ENCODE results near the gene DONSON.

The DONSON gene

DNA sequence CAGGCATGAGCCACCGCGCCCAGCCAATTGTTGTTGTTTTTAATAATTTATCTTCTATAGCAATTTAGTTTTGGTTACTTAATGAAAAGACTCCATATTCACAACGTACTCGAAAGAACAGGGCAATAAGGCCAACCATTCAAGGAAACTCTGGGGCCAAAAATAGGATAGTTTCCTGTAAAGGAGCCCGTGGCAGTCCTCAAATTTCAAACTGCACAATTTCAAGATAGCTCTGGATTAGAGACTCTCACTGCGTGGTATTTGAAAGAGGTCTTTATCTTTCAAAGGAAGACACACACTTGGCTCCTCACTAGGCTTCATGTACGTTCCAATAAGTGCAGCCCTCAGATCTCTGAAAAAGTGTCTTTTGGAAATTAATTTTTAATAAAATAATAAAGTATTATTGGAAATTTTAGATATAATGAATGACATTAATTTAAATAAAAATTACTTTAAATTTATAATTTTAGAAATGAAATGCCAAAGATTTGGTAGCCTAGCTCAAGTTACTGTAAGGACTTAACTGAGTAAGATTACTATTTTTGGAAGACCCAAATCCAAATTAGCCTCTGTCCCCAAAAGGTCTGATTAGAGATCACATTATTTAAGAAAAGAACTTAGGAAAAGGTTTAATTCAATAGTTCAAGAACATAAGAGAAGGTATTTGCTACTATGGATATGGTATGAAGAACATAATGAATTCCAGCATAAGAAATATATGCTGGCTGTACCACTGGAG lies 22.7 kb upstream of the DONSON start:
- Histone ChIP-seq H2AFZ (ENCODE audit: low read depth, low read length) (no peak overlapping the region), H3K4me2 (ENCODE audit: insufficient read depth, low read length) (no peak overlapping the region), H3K4me3 (ENCODE audit: low read depth in 1 of 2, low read length in 2 of 2) (no peak overlapping the region), H3K4me1 (ENCODE audit: insufficient read depth, low read length) (no peaks in the 10 kb centered on the region), H3K36me3 (ENCODE audit: insufficient read depth, low read length) (peaks cover 26% of the 10 kb centered on the region), H3K9ac (ENCODE audit: low read depth, low read length) (no peak overlapping the region), H3K9me3 (ENCODE audit: insufficient read depth, low read length, severe bottlenecking) (no peaks in the 10 kb centered on the region), H3K79me2 (ENCODE audit: insufficient read depth, low read length) (no peaks in the 10 kb centered on the region), H4K20me1 (ENCODE audit: insufficient read depth, low read length) (no peaks in the 10 kb centered on the region), H3K27me3 (ENCODE audit: insufficient read depth, low read length, poor library complexity) (no peaks in the 10 kb centered on the region), H3K27ac (ENCODE audit: low read length) (no peak overlapping the region)
- ATAC-seq (ENCODE audit: insufficient read depth, low read depth) (no peak), DNase-seq (no peak)
- TF ChIP-seq EZH2 (IDR thresholded peaks at IDR 0.05; ENCODE audit: borderline replicate concordance, low read depth, low read length, severe bottlenecking), result no peak
- TF ChIP-seq, protein P1, sequence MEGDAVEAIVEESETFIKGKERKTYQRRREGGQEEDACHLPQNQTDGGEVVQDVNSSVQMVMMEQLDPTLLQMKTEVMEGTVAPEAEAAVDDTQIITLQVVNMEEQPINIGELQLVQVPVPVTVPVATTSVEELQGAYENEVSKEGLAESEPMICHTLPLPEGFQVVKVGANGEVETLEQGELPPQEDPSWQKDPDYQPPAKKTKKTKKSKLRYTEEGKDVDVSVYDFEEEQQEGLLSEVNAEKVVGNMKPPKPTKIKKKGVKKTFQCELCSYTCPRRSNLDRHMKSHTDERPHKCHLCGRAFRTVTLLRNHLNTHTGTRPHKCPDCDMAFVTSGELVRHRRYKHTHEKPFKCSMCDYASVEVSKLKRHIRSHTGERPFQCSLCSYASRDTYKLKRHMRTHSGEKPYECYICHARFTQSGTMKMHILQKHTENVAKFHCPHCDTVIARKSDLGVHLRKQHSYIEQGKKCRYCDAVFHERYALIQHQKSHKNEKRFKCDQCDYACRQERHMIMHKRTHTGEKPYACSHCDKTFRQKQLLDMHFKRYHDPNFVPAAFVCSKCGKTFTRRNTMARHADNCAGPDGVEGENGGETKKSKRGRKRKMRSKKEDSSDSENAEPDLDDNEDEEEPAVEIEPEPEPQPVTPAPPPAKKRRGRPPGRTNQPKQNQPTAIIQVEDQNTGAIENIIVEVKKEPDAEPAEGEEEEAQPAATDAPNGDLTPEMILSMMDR (IDR thresholded peaks at IDR 0.05; ENCODE audit: borderline replicate concordance, extremely low read depth, low read length, poor library complexity, severe bottlenecking), result no peak

DNA sequence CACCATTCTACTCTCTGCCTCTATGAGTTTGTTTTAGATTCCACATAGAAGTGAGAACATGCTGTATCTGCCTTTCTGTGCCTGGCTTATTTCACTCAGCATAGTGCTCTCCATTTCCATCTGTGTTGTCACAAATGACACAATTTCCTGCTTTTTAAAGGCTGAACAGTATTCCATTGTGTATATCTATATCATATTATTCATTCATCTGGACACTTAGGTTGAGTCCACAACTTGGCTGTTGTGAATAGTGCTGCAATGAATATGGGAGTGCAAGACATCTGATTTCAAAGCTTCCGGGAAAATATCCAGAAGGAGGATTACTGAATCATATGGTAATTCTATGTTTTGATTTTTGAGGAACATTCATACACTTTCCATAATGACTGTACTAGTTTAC lies 20.1 kb upstream of the DONSON start:
- H3K36me3 ChIP-seq (ENCODE audit: insufficient read depth, low read length), result peaks cover 35% of the 10 kb centered on the region
- H3K4me1 ChIP-seq (ENCODE audit: insufficient read depth, low read length), result no peaks in the 10 kb centered on the region
- no peak overlapping the region for H2AFZ ChIP-seq (ENCODE audit: low read depth, low read length)
- DNase-seq (no peak), ATAC-seq (ENCODE audit: insufficient read depth, low read depth) (no peak)
- no peaks in the 10 kb centered on the region for H4K20me1 ChIP-seq (ENCODE audit: insufficient read depth, low read length)
- no peak overlapping the region for H3K27ac ChIP-seq (ENCODE audit: low read length)
- H3K79me2 ChIP-seq (ENCODE audit: insufficient read depth, low read length), result no peaks in the 10 kb centered on the region
- no peaks in the 10 kb centered on the region for H3K27me3 ChIP-seq (ENCODE audit: insufficient read depth, low read length, poor library complexity)
- H3K9ac ChIP-seq (ENCODE audit: low read depth, low read length), result no peak overlapping the region
- H3K9me3 ChIP-seq (ENCODE audit: insufficient read depth, low read length, severe bottlenecking), result no peaks in the 10 kb centered on the region
- no peak for TF ChIP-seq EZH2 (IDR thresholded peaks at IDR 0.05; ENCODE audit: borderline replicate concordance, low read depth, low read length, severe bottlenecking)
- TF ChIP-seq, protein P1 (IDR thresholded peaks at IDR 0.05; ENCODE audit: borderline replicate concordance, extremely low read depth, low read length, poor library complexity, severe bottlenecking), result no peak
- no peak overlapping the region for H3K4me2 ChIP-seq (ENCODE audit: insufficient read depth, low read length)
- no peak overlapping the region for H3K4me3 ChIP-seq (ENCODE audit: low read depth in 1 of 2, low read length in 2 of 2)

DNA sequence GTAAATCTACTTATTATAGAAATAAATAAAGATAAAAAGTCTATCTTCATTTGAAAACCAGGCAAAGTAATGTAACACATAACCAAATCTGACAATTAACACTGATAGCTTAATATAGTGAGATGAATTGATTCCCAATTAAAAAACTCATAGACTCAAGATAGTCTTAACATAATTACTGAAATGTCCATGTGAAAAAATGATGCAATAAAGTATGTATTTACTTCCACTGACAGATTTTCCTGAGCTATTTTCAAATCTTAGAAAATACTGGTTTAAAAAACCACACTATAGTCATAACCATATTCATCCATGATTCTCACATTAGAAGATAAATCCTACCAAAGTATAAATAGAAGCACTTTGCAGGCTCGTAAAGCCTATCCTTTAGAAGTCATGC lies 9.6 kb upstream of the DONSON start:
- H2AFZ ChIP-seq (ENCODE audit: low read depth, low read length), result no peak overlapping the region
- H3K4me2 ChIP-seq (ENCODE audit: insufficient read depth, low read length), result no peak overlapping the region
- H3K9me3 ChIP-seq (ENCODE audit: insufficient read depth, low read length, severe bottlenecking), result no peaks in the 10 kb centered on the region
- no peaks in the 10 kb centered on the region for H3K27me3 ChIP-seq (ENCODE audit: insufficient read depth, low read length, poor library complexity)
- DNase-seq (no peak), ATAC-seq (ENCODE audit: insufficient read depth, low read depth) (no peak)
- H3K9ac ChIP-seq (ENCODE audit: low read depth, low read length), result no peak overlapping the region
- no peaks in the 10 kb centered on the region for H3K79me2 ChIP-seq (ENCODE audit: insufficient read depth, low read length)
- no peak overlapping the region for H3K4me3 ChIP-seq (ENCODE audit: low read depth in 1 of 2, low read length in 2 of 2)
- H3K4me1 ChIP-seq (ENCODE audit: insufficient read depth, low read length), result no peaks in the 10 kb centered on the region
- no peaks in the 10 kb centered on the region for H4K20me1 ChIP-seq (ENCODE audit: insufficient read depth, low read length)
- peaks cover 43% of the 10 kb centered on the region for H3K36me3 ChIP-seq (ENCODE audit: insufficient read depth, low read length)
- H3K27ac ChIP-seq (ENCODE audit: low read length), result no peak overlapping the region
- TF ChIP-seq EZH2 (IDR thresholded peaks at IDR 0.05; ENCODE audit: borderline replicate concordance, low read depth, low read length, severe bottlenecking), result no peak
- TF ChIP-seq, protein P1 (IDR thresholded peaks at IDR 0.05; ENCODE audit: borderline replicate concordance, extremely low read depth, low read length, poor library complexity, severe bottlenecking), result no peak

All from DND-41 (cell line).